Measurements from ENCODE around the gene ATL1. TPM values are rescaled to one million over a fixed set of nuclear protein-coding genes. Genes with fewer than 3 reads are reported as not detected.

Gene ATL1
- 1 to 10 TPM; 1.5 TPM for total RNA-seq

GRCh38 chr14:50559990-50560930, at the start of gene ATL1:
ATL1 (plus strand) TSS chr14:50560145; CDS start chr14:50560266, 121 bp downstream.
- H3K36me3 Mint-ChIP-seq = no peaks in the 10 kb centered on the region
- ATAC-seq (ENCODE audit: low read depth) (peak; percentile 83), DNase-seq (peak; percentile 65)
- no peak within 1 kb of the TSS for H3K27ac Mint-ChIP-seq
- peak within 1 kb of the TSS; percentile 84 for H3K4me3 Mint-ChIP-seq
- POLR2A ChIA-PET = interaction anchor here (0.6 to 1.0 kb wide), 3 partner anchors 15 to 261 kb away, joined by 3 read pairs; no protein-coding TSS in a partner anchor
- H3K27me3 Mint-ChIP-seq = peaks cover 68% of the 10 kb centered on the region
- no peaks in the 10 kb centered on the region for H3K9me3 Mint-ChIP-seq
- peaks cover 14% of the 10 kb centered on the region for H3K4me1 Mint-ChIP-seq

- POLR2A ChIA-PET = no interaction called here
- H3K9me3 Mint-ChIP-seq = peaks cover 5% of the 10 kb centered on the region
- no peak for DNase-seq
Measured at GRCh38 chr14:50510157-50510556, 49.8 kb upstream of the ATL1 start.

GRCh38 chr14:50512463-50512862, 47.5 kb upstream of the ATL1 start:
- ATAC-seq (ENCODE audit: low read depth) (no peak), DNase-seq (no peak)
- Mint-ChIP-seq H3K36me3 (peaks cover 21% of the 10 kb centered on the region), H3K9me3 (peaks cover 5% of the 10 kb centered on the region), H3K4me1 (no peaks in the 10 kb centered on the region), H3K27me3 (no peaks in the 10 kb centered on the region), H3K27ac (no peak overlapping the region), H3K4me3 (no peak overlapping the region)
- POLR2A ChIA-PET = no interaction called here

More at GRCh38 chr14:50510157-50510556, 49.8 kb upstream of the ATL1 start:
- Mint-ChIP-seq H3K4me3 (no peak overlapping the region), H3K36me3 (peaks cover 23% of the 10 kb centered on the region), H3K27ac (no peak overlapping the region), H3K4me1 (no peaks in the 10 kb centered on the region), H3K27me3 (no peaks in the 10 kb centered on the region)
- no peak for ATAC-seq (ENCODE audit: low read depth)

GRCh38 chr14:50516091-50516490, 43.9 kb upstream of the ATL1 start:
- Mint-ChIP-seq H3K4me1 (peaks cover 4% of the 10 kb centered on the region), H3K36me3 (peaks cover 6% of the 10 kb centered on the region), H3K27me3 (no peaks in the 10 kb centered on the region), H3K9me3 (peaks cover 2% of the 10 kb centered on the region), H3K4me3 (no peak overlapping the region), H3K27ac (no peak overlapping the region)
- ATAC-seq (ENCODE audit: low read depth) = no peak
- DNase-seq = no peak
- POLR2A ChIA-PET = no interaction called here

GRCh38 chr14:50520947-50521815, 38.8 kb upstream of the ATL1 start:
- Mint-ChIP-seq H3K36me3 (peaks cover 14% of the 10 kb centered on the region), H3K27me3 (no peaks in the 10 kb centered on the region), H3K4me3 (peak overlapping the region; percentile 49), H3K9me3 (no peaks in the 10 kb centered on the region), H3K4me1 (peaks cover 40% of the 10 kb centered on the region), H3K27ac (peak overlapping the region; percentile 73)
- no peak for DNase-seq
- POLR2A ChIA-PET = no interaction called here
- ATAC-seq (ENCODE audit: low read depth) = peak; percentile 71

GRCh38 chr14:50521912-50522341, 38.0 kb upstream of the ATL1 start:
- no peak for ATAC-seq (ENCODE audit: low read depth)

GRCh38 chr14:50523271-50524041, 36.5 kb upstream of the ATL1 start:
- Mint-ChIP-seq H3K27me3 (no peaks in the 10 kb centered on the region), H3K27ac (peak overlapping the region; percentile 5), H3K4me1 (peaks cover 43% of the 10 kb centered on the region), H3K9me3 (no peaks in the 10 kb centered on the region), H3K4me3 (no peak overlapping the region), H3K36me3 (peaks cover 17% of the 10 kb centered on the region)
- DNase-seq (no peak), ATAC-seq (ENCODE audit: low read depth) (no peak)
- POLR2A ChIA-PET = no interaction called here

More at GRCh38 chr14:50521912-50522341, 38.0 kb upstream of the ATL1 start:
- no peaks in the 10 kb centered on the region for H3K27me3 Mint-ChIP-seq
- peak overlapping the region; percentile 73 for H3K27ac Mint-ChIP-seq
- H3K36me3 Mint-ChIP-seq = peaks cover 14% of the 10 kb centered on the region
- POLR2A ChIA-PET = no interaction called here
- H3K9me3 Mint-ChIP-seq = no peaks in the 10 kb centered on the region
- H3K4me3 Mint-ChIP-seq = peak overlapping the region; percentile 49
- DNase-seq = no peak
- H3K4me1 Mint-ChIP-seq = peaks cover 40% of the 10 kb centered on the region

GRCh38 chr14:50524060-50524459, 35.9 kb upstream of the ATL1 start:
- Mint-ChIP-seq H3K9me3 (no peaks in the 10 kb centered on the region), H3K36me3 (peaks cover 15% of the 10 kb centered on the region), H3K4me1 (peaks cover 43% of the 10 kb centered on the region), H3K27me3 (no peaks in the 10 kb centered on the region), H3K27ac (peak overlapping the region; percentile 64), H3K4me3 (peak overlapping the region; percentile 8)
- ATAC-seq (ENCODE audit: low read depth) (no peak), DNase-seq (no peak)
- POLR2A ChIA-PET = no interaction called here

- ATAC-seq (ENCODE audit: low read depth) (no peak), DNase-seq (no peak)
- Mint-ChIP-seq H3K27ac (peak overlapping the region; percentile 64), H3K27me3 (no peaks in the 10 kb centered on the region), H3K9me3 (no peaks in the 10 kb centered on the region), H3K4me1 (peaks cover 48% of the 10 kb centered on the region), H3K4me3 (no peak overlapping the region), H3K36me3 (peaks cover 15% of the 10 kb centered on the region)
- POLR2A ChIA-PET = interaction anchor here (0.6 kb wide), 1 partner anchor 850 kb away, joined by 3 read pairs; no protein-coding TSS in a partner anchor
Measured at GRCh38 chr14:50524731-50525515, 35.0 kb upstream of the ATL1 start.

- POLR2A ChIA-PET = interaction anchor here (0.6 to 0.7 kb wide), 4 partner anchors 86 to 714 kb away, joined by 3 to 5 read pairs (median 3); no protein-coding TSS in a partner anchor
Measured at GRCh38 chr14:50528000-50528399, 31.9 kb upstream of the ATL1 start.

GRCh38 chr14:50529288-50530179, 30.4 kb upstream of the ATL1 start:
- Mint-ChIP-seq H3K4me3 (peak overlapping the region; percentile 29), H3K4me1 (peaks cover 40% of the 10 kb centered on the region), H3K36me3 (peaks cover 6% of the 10 kb centered on the region), H3K27me3 (no peaks in the 10 kb centered on the region), H3K9me3 (no peaks in the 10 kb centered on the region), H3K27ac (no peak overlapping the region)
- POLR2A ChIA-PET = no interaction called here
- DNase-seq (no peak), ATAC-seq (ENCODE audit: low read depth) (no peak)

More at GRCh38 chr14:50528000-50528399, 31.9 kb upstream of the ATL1 start:
- H3K4me1 Mint-ChIP-seq = peaks cover 49% of the 10 kb centered on the region
- no peak overlapping the region for H3K27ac Mint-ChIP-seq
- H3K27me3 Mint-ChIP-seq = no peaks in the 10 kb centered on the region
- ATAC-seq (ENCODE audit: low read depth) (no peak), DNase-seq (no peak)
- no peaks in the 10 kb centered on the region for H3K9me3 Mint-ChIP-seq
- peaks cover 15% of the 10 kb centered on the region for H3K36me3 Mint-ChIP-seq
- H3K4me3 Mint-ChIP-seq = no peak overlapping the region

All from activated naive CD8-positive, alpha-beta T cell treated with anti-CD3 and anti-CD28 coated beads, Interleukin-2, amount 10 ng/mL, durations not matched to agents 7 days and 5 days (primary cell).